BJ (cell line): ENCODE results near the gene MLN. TPM values are rescaled to one million over a fixed set of nuclear protein-coding genes. Genes with fewer than 3 reads are reported as not detected.

Experiments used
- CTCF ChIA-PET: fragments of 350-600 bp; formaldehyde crosslinking; extraction: SDS; loops from one replicate; lab custom pipeline; 2021; ENCODE audit warnings: antibody characterized with exemption, inconsistent platforms; lab: Yijun Ruan, JAX
- POLR2A ChIA-PET: fragments of 300-600 bp; sonication (Branson Sonifier 250); formaldehyde crosslinking; extraction: SDS; loops from one replicate; lab custom pipeline; 2021; ENCODE audit warnings: antibody characterized with exemption; lab: Charles Lee
- DNase-seq: peaks from one replicate; pipeline ENCODE4 v3.0.0-alpha.2; 2011; ENCODE audit warnings: low read depth
- H3K27me3 ChIP-seq: 2 replicates; pipeline ENCODE4 v1.6.0; 2011; ENCODE audit warnings: low read length; ENCODE audit not compliant: control insufficient read depth, insufficient read depth
- H3K36me3 ChIP-seq: 2 replicates; pipeline ENCODE4 v1.5.1; 2011; ENCODE audit warnings: low read length; ENCODE audit not compliant: control insufficient read depth, insufficient read depth
- H3K4me3 ChIP-seq: 2 replicates; pipeline ENCODE4 v1.5.1; 2011; ENCODE audit warnings: low read depth, mild to moderate bottlenecking, control low read depth, low read length
- polyA plus RNA-seq: library from polyadenylated mRNA; depleted of rRNA; stranded (reverse); fragments of >200 nt; gene quantifications from 2 replicates; pipeline ENCODE4 v1.2.3, GENCODE V29; 2011
- TF ChIP-seq, protein P1 (sequence below): IDR thresholded peaks from 2 replicates; pipeline ENCODE4 v1.5.1; 2011; ENCODE audit warnings: low read depth, mild to moderate bottlenecking, control low read depth, inconsistent platforms, low read length, moderate library complexity; ENCODE audit not compliant: insufficient read depth

Gene MLN
- polyA plus RNA-seq, 1 experiment = not detected

GRCh38 chr6:33756211-33756954 lies 47.4 kb downstream of the MLN start:
- no peaks in the 10 kb centered on the region for H3K36me3 ChIP-seq
- H3K27me3 ChIP-seq = no peaks in the 10 kb centered on the region
- ChIA-PET POLR2A (no interaction called here), CTCF (interaction anchor here (1.0 to 24.3 kb wide), 4 partner anchors 5 to 389 kb away, joined by 3 to 567 read pairs (median 285); partner anchors contain the start of genes GRM4 and IP6K3)
- TF ChIP-seq, protein P1, sequence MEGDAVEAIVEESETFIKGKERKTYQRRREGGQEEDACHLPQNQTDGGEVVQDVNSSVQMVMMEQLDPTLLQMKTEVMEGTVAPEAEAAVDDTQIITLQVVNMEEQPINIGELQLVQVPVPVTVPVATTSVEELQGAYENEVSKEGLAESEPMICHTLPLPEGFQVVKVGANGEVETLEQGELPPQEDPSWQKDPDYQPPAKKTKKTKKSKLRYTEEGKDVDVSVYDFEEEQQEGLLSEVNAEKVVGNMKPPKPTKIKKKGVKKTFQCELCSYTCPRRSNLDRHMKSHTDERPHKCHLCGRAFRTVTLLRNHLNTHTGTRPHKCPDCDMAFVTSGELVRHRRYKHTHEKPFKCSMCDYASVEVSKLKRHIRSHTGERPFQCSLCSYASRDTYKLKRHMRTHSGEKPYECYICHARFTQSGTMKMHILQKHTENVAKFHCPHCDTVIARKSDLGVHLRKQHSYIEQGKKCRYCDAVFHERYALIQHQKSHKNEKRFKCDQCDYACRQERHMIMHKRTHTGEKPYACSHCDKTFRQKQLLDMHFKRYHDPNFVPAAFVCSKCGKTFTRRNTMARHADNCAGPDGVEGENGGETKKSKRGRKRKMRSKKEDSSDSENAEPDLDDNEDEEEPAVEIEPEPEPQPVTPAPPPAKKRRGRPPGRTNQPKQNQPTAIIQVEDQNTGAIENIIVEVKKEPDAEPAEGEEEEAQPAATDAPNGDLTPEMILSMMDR = no peak
- no peak for DNase-seq
- no peak overlapping the region for H3K4me3 ChIP-seq

DNA sequence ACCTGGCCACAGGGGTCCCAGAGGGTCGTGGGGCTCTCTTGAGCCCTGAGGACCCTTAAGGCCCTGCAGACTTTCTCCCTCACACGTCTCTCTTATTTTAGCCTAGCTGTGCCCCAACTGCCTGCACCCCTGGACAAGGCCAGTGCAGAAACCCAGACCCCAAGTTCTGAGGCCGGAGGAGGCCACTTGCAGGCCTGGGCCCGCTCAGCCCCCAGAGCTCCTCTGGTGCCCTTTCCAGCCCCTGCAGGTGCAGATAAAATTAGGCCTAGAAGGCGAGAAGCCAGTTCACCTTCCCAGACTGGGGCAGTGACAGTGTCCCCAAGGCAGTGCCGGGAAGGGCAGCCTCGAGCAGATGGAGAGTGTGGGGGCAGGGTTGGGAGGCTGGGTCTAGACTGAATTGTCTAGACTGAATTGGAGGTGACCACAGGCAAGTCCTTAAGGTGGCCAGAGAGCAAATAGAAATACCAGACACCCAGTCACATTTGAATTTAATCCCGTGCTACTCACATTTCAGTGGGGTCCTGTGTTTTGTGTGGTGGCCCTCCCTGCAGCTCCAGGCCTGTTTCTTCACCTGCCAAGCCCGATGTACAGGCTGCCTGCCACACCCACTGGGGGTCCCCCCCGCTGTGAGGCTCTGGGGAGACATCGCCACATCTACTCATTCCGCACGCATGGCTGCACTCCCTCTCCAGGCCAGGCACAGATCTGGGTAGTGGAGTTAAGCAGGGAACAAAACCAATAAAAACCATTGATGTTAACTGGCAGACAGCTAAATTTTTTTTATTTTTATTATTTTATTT lies 48.5 kb downstream of the MLN start:
- ChIA-PET CTCF (interaction anchor here (0.7 to 24.3 kb wide), 4 partner anchors 4 to 272 kb away, joined by 3 to 567 read pairs (median 285); partner anchors contain the start of gene IP6K3), POLR2A (no interaction called here)
- Histone ChIP-seq H3K36me3 (no peaks in the 10 kb centered on the region), H3K4me3 (no peak overlapping the region), H3K27me3 (no peaks in the 10 kb centered on the region)
- TF ChIP-seq, protein P1 = no peak
- no peak for DNase-seq

DNA sequence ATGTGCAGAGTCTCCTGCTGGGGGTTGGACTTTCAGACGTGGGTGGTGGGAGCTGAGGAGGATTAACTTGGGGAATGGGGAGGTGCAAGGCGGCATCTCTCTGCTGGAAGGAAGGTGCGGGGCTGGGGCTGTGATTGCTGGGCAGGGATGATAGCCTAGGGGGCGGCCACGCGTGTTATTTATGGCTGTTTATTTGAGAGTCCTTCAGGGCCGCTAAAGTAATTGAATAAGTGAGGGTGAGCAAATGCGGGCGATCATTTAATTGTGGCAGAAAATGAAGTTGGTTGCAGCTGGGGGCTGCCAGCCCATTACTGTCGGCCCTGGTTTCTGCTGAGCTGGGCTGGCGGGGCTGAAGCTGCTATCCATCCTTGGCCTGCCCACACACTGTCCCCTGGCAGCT lies 49.6 kb downstream of the MLN start:
- TF ChIP-seq, protein P1 = no peak
- H3K36me3 ChIP-seq = no peaks in the 10 kb centered on the region
- no peak for DNase-seq
- H3K27me3 ChIP-seq = no peaks in the 10 kb centered on the region
- ChIA-PET CTCF (interaction anchor here (1.6 to 24.3 kb wide), 2 partner anchors 9 to 10 kb away, joined by 10 to 567 read pairs; no protein-coding TSS in a partner anchor), POLR2A (no interaction called here)
- no peak overlapping the region for H3K4me3 ChIP-seq

DNA sequence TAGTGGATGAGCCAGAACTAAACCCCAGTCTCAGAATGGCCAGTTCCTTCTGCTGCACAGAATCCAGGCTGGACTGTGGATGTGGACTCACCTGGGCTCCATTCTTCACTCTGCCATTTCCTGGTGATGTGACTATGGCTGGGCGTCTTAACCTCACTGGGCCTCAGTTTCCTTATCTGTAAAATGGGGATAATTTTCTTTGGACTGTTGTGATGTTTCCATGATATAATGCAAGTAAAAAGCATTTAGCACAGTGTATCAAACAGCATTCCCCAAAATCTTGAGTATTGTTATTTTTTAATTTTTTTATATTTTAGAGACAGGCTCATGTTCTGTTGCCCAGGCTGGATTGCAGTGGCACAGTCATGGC lies 51.2 kb downstream of the MLN start:
- H3K27me3 ChIP-seq = no peaks in the 10 kb centered on the region
- TF ChIP-seq, protein P1 = no peak
- H3K4me3 ChIP-seq = no peak overlapping the region
- H3K36me3 ChIP-seq = no peaks in the 10 kb centered on the region
- ChIA-PET CTCF (interaction anchor here (2.9 to 24.3 kb wide), 2 partner anchors 12 to 41 kb away, joined by 11 to 567 read pairs; partner anchors contain the start of gene UQCC2), POLR2A (no interaction called here)
- DNase-seq = no peak
